Calu3 (cell line): Measurements from ENCODE around the gene GALNTL6. TPM values are rescaled to one million over a fixed set of nuclear protein-coding genes. Genes with fewer than 3 reads are reported as not detected.

ENCODE experiments used
- BruUV-seq: library from RNA; stranded (reverse); fragments of 400-500 nt; replicated peaks from 2 replicates; lab custom pipeline; 2021; lab: Mats Ljungman, UMichigan
- CTCF ChIA-PET: fragments of 300-600 bp; sonication (Branson Sonifier 250); formaldehyde crosslinking; loops from one replicate; lab custom pipeline; 2022; ENCODE audit warnings: antibody characterized with exemption; lab: Charles Lee
- DNase-seq: peaks from one replicate; pipeline ENCODE4 v3.0.0; 2022
- H3K27ac Mint-ChIP-seq: one replicate; pipeline ENCODE4 v1.8.0; 2022; ENCODE audit warnings: mixed read lengths; ENCODE audit not compliant: unreplicated experiment
- H3K27me3 Mint-ChIP-seq: one replicate; pipeline ENCODE4 v1.8.0; 2022; ENCODE audit warnings: mixed read lengths; ENCODE audit not compliant: unreplicated experiment
- H3K36me3 Mint-ChIP-seq: one replicate; pipeline ENCODE4 v1.8.0; 2022; ENCODE audit warnings: mild to moderate bottlenecking, moderate library complexity, mixed read lengths; ENCODE audit not compliant: insufficient read depth, unreplicated experiment
- H3K4me1 Mint-ChIP-seq: one replicate; pipeline ENCODE4 v1.8.0; 2022; ENCODE audit warnings: mild to moderate bottlenecking, low read depth, mixed read lengths; ENCODE audit not compliant: unreplicated experiment
- H3K4me3 Mint-ChIP-seq: one replicate; pipeline ENCODE4 v1.8.0; 2022; ENCODE audit warnings: mild to moderate bottlenecking, low read depth, moderate library complexity, mixed read lengths; ENCODE audit not compliant: unreplicated experiment
- H3K9me3 Mint-ChIP-seq: one replicate; pipeline ENCODE4 v1.8.0; 2022; ENCODE audit warnings: low read depth, mixed read lengths; ENCODE audit not compliant: unreplicated experiment
- intact Hi-C: fragments of 100-400 bp; cut with micrococcal nuclease; formaldehyde crosslinking; loops from one replicate; pipeline ENCODE4 v1.10.0; 2022; ENCODE audit not compliant: unreplicated experiment
- total RNA-seq: library from RNA; stranded (reverse); gene quantifications from 2 replicates; pipeline ENCODE4 v1.2.3, GENCODE V29; 2022
- TF ChIP-seq, protein P1 (sequence below): fragments of 200-600 bp; IDR thresholded peaks from one replicate; pipeline ENCODE4 v1.8.0; 2022; ENCODE audit warnings: antibody characterized with exemption; ENCODE audit not compliant: unreplicated experiment

GALNTL6 gene
- total RNA-seq, 1 experiment from 2014 or later = not detected

DNA sequence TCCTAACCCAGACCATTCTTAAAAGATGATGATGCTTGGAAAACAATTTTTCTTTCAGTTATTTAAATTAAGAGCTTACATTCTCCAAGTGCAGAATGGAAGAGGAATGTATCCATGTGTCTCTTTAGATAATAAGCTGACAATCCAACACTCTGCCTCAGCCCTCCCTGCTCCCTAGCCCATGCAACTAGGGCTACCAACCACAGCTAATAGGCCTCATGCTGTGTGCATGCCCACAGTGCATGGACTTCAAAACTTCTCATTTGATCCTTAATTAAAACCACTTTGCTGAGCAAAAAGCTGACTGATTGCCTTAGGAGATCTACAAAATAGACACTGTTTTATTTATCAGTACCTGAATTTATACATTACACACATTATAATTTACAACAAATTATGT lies 473.9 kb downstream of the GALNTL6 start:
- no peaks in the 10 kb centered on the region for H3K36me3 Mint-ChIP-seq
- TF ChIP-seq, protein P1, sequence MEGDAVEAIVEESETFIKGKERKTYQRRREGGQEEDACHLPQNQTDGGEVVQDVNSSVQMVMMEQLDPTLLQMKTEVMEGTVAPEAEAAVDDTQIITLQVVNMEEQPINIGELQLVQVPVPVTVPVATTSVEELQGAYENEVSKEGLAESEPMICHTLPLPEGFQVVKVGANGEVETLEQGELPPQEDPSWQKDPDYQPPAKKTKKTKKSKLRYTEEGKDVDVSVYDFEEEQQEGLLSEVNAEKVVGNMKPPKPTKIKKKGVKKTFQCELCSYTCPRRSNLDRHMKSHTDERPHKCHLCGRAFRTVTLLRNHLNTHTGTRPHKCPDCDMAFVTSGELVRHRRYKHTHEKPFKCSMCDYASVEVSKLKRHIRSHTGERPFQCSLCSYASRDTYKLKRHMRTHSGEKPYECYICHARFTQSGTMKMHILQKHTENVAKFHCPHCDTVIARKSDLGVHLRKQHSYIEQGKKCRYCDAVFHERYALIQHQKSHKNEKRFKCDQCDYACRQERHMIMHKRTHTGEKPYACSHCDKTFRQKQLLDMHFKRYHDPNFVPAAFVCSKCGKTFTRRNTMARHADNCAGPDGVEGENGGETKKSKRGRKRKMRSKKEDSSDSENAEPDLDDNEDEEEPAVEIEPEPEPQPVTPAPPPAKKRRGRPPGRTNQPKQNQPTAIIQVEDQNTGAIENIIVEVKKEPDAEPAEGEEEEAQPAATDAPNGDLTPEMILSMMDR = no peak
- no peak overlapping the region for H3K4me3 Mint-ChIP-seq
- intact Hi-C loops = no loop called here
- no peaks in the 10 kb centered on the region for H3K9me3 Mint-ChIP-seq
- CTCF ChIA-PET = interaction anchor here (0.7 kb wide), 1 partner anchor 18 kb away, joined by 3 read pairs; no protein-coding TSS in a partner anchor
- no peaks in the 10 kb centered on the region for H3K4me1 Mint-ChIP-seq
- no peak overlapping the region for H3K27ac Mint-ChIP-seq
- no peak for DNase-seq
- no peaks in the 10 kb centered on the region for H3K27me3 Mint-ChIP-seq
- BruUV-seq = no TSS peak

DNA sequence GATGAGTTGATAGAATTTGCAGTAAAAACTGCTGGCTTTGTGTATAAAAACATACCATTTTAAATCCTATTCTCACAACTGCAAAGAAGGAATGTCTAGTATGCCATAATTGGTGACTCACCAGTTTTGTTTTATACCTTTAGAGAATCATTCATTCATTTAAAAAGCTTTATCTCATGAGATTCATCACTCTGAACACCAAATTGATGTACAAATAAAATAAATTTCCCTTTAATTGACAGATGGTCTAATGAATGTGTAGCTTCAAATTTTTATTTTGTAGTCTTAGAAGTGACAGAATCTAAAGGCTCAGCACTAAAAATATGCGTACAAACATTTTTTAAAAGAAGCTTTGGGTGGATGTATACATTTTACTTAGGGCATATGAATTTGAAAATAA lies 492.5 kb downstream of the GALNTL6 start:
- H3K4me1 Mint-ChIP-seq = no peaks in the 10 kb centered on the region
- no peaks in the 10 kb centered on the region for H3K36me3 Mint-ChIP-seq
- no peak overlapping the region for H3K4me3 Mint-ChIP-seq
- no peak overlapping the region for H3K27ac Mint-ChIP-seq
- TF ChIP-seq, protein P1 = no peak
- CTCF ChIA-PET = interaction anchor here (0.6 kb wide), 1 partner anchor 18 kb away, joined by 3 read pairs; no protein-coding TSS in a partner anchor
- peaks cover 2% of the 10 kb centered on the region for H3K9me3 Mint-ChIP-seq
- no peaks in the 10 kb centered on the region for H3K27me3 Mint-ChIP-seq
- intact Hi-C loops = no loop called here
- DNase-seq = no peak
- BruUV-seq = no TSS peak

DNA sequence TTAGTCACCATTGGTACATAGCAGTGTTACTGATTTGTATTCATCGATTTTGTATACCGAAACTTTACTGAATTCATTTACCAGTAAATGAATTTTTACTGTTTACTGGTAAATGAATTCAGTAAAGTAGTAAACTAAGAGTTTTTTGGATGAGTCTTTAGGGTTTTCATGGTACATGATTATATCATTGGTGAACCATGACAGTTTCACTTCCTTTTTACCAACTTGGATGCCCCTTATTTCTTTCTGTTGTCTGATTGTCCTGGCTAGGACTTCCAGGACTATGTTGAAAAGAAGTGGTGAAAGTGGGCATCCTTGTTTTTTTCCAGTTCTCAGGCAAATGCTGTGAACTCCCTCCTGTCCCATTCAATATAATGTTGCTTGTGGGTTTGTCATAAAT lies 494.9 kb downstream of the GALNTL6 start:
- no peak overlapping the region for H3K4me3 Mint-ChIP-seq
- no peaks in the 10 kb centered on the region for H3K36me3 Mint-ChIP-seq
- TF ChIP-seq, protein P1 = no peak
- H3K27me3 Mint-ChIP-seq = no peaks in the 10 kb centered on the region
- H3K27ac Mint-ChIP-seq = no peak overlapping the region
- no TSS peak for BruUV-seq
- intact Hi-C loops = no loop called here
- H3K4me1 Mint-ChIP-seq = no peaks in the 10 kb centered on the region
- CTCF ChIA-PET = interaction anchor here (0.6 kb wide), 1 partner anchor 55 kb away, joined by 3 read pairs; no protein-coding TSS in a partner anchor
- no peak for DNase-seq
- H3K9me3 Mint-ChIP-seq = no peaks in the 10 kb centered on the region

DNA sequence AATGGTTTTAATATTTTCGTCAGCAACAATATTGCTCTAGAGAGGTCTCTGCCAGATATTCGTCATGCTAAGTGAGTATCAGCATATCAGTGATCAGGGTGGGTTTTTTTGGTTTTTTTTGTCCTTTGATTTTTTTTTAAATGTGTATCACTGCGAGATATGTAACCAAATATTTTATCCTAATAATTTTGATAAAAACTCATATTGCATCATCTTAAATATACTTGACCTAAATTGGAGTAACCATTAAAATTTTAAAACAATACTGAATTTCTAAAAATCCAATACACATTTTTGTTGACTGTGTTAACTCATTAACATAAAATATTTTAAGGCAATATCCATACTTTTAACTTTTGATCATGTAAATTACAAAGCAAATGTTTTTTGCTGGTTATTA lies 498.5 kb downstream of the GALNTL6 start:
- TF ChIP-seq, protein P1 = no peak
- intact Hi-C loops = no loop called here
- Mint-ChIP-seq H3K4me1 (no peaks in the 10 kb centered on the region), H3K36me3 (no peaks in the 10 kb centered on the region), H3K9me3 (no peaks in the 10 kb centered on the region), H3K27ac (no peak overlapping the region), H3K4me3 (no peak overlapping the region), H3K27me3 (no peaks in the 10 kb centered on the region)
- DNase-seq = no peak
- no TSS peak for BruUV-seq
- CTCF ChIA-PET = no interaction called here
